ENCODE results near the gene KCNIP2.

DNA sequence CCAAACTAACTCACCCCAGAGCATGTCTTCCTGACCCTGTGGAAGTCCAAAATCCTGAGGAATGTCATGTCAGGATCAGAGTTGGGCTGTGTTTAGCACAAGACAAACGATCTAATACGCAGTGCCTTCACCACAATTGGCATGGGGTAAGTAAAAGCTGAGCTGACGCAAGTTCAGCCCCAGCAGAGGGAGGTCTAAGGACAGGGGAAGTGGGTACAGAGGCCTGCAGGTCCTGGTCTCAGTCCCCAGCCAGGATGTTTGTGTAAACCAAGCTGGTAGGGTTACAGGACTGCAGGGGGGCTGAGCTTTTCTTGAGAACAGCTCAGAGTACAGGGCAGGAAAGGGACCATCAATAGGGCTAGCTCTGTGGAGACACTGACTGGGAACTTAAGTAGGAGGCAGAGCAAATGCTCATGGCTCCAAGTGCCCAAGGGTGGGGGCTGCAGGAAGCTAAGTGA, 5.3 kb upstream of the KCNIP2 start:
- TF ChIP-seq POLR2A (IDR thresholded peaks at IDR 0.05): no peak
- TF ChIP-seq, protein P1, sequence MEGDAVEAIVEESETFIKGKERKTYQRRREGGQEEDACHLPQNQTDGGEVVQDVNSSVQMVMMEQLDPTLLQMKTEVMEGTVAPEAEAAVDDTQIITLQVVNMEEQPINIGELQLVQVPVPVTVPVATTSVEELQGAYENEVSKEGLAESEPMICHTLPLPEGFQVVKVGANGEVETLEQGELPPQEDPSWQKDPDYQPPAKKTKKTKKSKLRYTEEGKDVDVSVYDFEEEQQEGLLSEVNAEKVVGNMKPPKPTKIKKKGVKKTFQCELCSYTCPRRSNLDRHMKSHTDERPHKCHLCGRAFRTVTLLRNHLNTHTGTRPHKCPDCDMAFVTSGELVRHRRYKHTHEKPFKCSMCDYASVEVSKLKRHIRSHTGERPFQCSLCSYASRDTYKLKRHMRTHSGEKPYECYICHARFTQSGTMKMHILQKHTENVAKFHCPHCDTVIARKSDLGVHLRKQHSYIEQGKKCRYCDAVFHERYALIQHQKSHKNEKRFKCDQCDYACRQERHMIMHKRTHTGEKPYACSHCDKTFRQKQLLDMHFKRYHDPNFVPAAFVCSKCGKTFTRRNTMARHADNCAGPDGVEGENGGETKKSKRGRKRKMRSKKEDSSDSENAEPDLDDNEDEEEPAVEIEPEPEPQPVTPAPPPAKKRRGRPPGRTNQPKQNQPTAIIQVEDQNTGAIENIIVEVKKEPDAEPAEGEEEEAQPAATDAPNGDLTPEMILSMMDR (IDR thresholded peaks at IDR 0.05): no peak
- TF ChIP-seq POLR2AphosphoS5 (IDR thresholded peaks at IDR 0.05): no peak
- TF ChIP-seq EP300 (IDR thresholded peaks at IDR 0.05; ENCODE audit: low read depth): no peak
